Measurements from ENCODE around the gene POMGNT2. TPM values are rescaled to one million over a fixed set of nuclear protein-coding genes. Genes with fewer than 3 reads are reported as not detected.

POMGNT2 gene
- 22.6 and 26.1 TPM in 2 replicates for total RNA-seq (2014; rRNA removed; shearing (Covaris generic))
- 10.2 and 10.7 TPM in 2 replicates for polyA plus RNA-seq (2016; fragmentation: Nextera tagmentation; extraction: Ambion mirVana)
- long read RNA-seq, transcript POMGNT2-201 (2 exons, 2,544 nt) = major isoform, 5 of 8 reads
- long read RNA-seq, partial matches to known transcripts = 0 of 8 reads
- long read RNA-seq, other reads (novel, unspliced or antisense) = 3 of 8 reads

DNA sequence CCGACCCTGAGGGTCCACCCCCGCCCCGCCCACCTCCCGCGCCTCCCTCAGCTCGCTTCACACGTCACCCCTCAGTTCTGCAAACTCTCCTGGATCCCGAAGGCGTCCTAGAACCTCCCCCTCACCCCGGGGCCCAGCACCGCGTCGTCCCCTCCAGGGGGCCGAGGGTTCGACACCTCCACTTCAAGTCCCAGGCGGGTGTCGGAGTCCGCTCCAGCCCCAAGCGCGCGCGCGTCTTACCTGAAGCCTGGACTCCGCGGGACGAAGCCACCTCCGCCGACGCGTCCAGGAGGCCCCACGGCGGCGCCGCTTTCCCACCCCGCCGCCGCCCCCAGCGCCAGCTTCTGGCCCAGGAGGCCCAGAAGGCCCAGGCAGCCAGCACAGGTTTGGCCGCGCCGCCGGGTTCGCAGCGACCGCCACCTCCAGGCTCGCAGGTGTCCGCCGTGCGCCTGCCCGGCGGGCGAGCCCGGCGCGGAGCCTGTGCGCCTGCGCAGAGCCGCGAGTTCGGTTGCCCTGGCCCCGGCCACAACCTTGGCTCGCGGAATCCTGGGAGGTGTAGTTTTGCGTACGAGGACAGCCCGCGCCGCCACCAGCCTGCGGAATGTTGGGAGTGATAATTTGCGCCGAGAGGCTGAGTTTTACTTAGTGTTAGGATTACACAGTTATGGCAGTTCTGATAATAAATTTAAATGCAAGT, at the start of gene POMGNT2:
Gene POMGNT2 (minus strand): TSS at position 484 of the 697 bp plus-strand sequence. CDS start 24,648 bp downstream, outside the sequence.
- Mint-ChIP-seq H3K4me3 (peak within 1 kb of the TSS; percentile 72), H3K27ac (no peak within 1 kb of the TSS), H3K4me1 (peaks cover 15% of the 10 kb centered on the region), H3K9me3 (no peaks in the 10 kb centered on the region), H3K27me3 (ENCODE audit: insufficient read depth, low read depth, poor library complexity) (peaks cover 3% of the 10 kb centered on the region), H3K36me3 (ENCODE audit: low read depth) (no peaks in the 10 kb centered on the region)
- H3K4me2 ChIP-seq = peak within 1 kb of the TSS; percentile 71
- H4K20me1 ChIP-seq (replicated peaks; ENCODE audit: insufficient read depth) = peaks cover 3% of the 10 kb centered on the region
- peaks cover 4% of the 10 kb centered on the region; the same call in 1 of the 2 replicates for H3K4me1 ChIP-seq (ENCODE audit: insufficient read depth)
- no peaks in the 10 kb centered on the region for H3K36me3 ChIP-seq (ENCODE audit: insufficient read depth)
- H3K4me3 ChIP-seq = peak within 1 kb of the TSS; percentile 82
- peaks cover 7% of the 10 kb centered on the region; the same call in 1 of the 2 replicates for H3K9me2 ChIP-seq (ENCODE audit: insufficient read depth)
- peaks cover 16% of the 10 kb centered on the region; the same call in 1 of the 2 replicates for H3K27me3 ChIP-seq (ENCODE audit: insufficient read depth)
- TF ChIP-seq, protein P1, sequence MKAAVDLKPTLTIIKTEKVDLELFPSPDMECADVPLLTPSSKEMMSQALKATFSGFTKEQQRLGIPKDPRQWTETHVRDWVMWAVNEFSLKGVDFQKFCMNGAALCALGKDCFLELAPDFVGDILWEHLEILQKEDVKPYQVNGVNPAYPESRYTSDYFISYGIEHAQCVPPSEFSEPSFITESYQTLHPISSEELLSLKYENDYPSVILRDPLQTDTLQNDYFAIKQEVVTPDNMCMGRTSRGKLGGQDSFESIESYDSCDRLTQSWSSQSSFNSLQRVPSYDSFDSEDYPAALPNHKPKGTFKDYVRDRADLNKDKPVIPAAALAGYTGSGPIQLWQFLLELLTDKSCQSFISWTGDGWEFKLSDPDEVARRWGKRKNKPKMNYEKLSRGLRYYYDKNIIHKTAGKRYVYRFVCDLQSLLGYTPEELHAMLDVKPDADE (IDR thresholded peaks at IDR 0.05) = peak; percentile 70
- no peak for TF ChIP-seq EZH2phosphoT487 (IDR thresholded peaks at IDR 0.05; ENCODE audit: unreplicated experiment)
- 0 out of 2 replicates have a peak, but pooled peaks have one; percentile 10 for TF ChIP-seq CREB1 (CRISPR knock-in tag; IDR thresholded peaks at IDR 0.05; ENCODE audit: low read depth)
- no peak for TF ChIP-seq NANOG (IDR thresholded peaks at IDR 0.05; ENCODE audit: borderline replicate concordance)
- no peak for TF ChIP-seq ZNF331 (CRISPR knock-in tag; IDR thresholded peaks at IDR 0.05; ENCODE audit: low read depth)
- no peak for TF ChIP-seq JUNB (IDR thresholded peaks at IDR 0.05; ENCODE audit: unreplicated experiment)
- TF ChIP-seq, protein P2, sequence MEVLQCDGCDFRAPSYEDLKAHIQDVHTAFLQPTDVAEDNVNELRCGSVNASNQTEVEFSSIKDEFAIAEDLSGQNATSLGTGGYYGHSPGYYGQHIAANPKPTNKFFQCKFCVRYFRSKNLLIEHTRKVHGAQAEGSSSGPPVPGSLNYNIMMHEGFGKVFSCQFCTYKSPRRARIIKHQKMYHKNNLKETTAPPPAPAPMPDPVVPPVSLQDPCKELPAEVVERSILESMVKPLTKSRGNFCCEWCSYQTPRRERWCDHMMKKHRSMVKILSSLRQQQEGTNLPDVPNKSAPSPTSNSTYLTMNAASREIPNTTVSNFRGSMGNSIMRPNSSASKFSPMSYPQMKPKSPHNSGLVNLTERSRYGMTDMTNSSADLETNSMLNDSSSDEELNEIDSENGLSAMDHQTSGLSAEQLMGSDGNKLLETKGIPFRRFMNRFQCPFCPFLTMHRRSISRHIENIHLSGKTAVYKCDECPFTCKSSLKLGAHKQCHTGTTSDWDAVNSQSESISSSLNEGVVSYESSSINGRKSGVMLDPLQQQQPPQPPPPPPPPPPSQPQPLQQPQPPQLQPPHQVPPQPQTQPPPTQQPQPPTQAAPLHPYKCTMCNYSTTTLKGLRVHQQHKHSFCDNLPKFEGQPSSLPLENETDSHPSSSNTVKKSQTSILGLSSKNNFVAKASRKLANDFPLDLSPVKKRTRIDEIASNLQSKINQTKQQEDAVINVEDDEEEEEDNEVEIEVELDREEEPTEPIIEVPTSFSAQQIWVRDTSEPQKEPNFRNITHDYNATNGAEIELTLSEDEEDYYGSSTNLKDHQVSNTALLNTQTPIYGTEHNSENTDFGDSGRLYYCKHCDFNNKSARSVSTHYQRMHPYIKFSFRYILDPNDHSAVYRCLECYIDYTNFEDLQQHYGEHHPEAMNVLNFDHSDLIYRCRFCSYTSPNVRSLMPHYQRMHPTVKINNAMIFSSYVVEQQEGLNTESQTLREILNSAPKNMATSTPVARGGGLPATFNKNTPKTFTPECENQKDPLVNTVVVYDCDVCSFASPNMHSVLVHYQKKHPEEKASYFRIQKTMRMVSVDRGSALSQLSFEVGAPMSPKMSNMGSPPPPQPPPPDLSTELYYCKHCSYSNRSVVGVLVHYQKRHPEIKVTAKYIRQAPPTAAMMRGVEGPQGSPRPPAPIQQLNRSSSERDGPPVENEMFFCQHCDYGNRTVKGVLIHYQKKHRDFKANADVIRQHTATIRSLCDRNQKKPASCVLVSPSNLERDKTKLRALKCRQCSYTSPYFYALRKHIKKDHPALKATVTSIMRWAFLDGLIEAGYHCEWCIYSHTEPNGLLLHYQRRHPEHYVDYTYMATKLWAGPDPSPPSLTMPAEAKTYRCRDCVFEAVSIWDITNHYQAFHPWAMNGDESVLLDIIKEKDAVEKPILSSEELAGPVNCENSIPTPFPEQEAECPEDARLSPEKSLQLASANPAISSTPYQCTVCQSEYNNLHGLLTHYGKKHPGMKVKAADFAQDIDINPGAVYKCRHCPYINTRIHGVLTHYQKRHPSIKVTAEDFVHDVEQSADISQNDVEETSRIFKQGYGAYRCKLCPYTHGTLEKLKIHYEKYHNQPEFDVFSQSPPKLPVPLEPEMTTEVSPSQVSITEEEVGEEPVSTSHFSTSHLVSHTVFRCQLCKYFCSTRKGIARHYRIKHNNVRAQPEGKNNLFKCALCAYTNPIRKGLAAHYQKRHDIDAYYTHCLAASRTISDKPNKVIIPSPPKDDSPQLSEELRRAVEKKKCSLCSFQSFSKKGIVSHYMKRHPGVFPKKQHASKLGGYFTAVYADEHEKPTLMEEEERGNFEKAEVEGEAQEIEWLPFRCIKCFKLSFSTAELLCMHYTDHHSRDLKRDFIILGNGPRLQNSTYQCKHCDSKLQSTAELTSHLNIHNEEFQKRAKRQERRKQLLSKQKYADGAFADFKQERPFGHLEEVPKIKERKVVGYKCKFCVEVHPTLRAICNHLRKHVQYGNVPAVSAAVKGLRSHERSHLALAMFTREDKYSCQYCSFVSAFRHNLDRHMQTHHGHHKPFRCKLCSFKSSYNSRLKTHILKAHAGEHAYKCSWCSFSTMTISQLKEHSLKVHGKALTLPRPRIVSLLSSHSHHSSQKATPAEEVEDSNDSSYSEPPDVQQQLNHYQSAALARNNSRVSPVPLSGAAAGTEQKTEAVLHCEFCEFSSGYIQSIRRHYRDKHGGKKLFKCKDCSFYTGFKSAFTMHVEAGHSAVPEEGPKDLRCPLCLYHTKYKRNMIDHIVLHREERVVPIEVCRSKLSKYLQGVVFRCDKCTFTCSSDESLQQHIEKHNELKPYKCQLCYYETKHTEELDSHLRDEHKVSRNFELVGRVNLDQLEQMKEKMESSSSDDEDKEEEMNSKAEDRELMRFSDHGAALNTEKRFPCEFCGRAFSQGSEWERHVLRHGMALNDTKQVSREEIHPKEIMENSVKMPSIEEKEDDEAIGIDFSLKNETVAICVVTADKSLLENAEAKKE (CRISPR knock-in tag; IDR thresholded peaks at IDR 0.05) = no peak
- TF ChIP-seq STAT1 (IDR thresholded peaks at IDR 0.05; ENCODE audit: unreplicated experiment) = no peak
- TF ChIP-seq, protein P3, sequence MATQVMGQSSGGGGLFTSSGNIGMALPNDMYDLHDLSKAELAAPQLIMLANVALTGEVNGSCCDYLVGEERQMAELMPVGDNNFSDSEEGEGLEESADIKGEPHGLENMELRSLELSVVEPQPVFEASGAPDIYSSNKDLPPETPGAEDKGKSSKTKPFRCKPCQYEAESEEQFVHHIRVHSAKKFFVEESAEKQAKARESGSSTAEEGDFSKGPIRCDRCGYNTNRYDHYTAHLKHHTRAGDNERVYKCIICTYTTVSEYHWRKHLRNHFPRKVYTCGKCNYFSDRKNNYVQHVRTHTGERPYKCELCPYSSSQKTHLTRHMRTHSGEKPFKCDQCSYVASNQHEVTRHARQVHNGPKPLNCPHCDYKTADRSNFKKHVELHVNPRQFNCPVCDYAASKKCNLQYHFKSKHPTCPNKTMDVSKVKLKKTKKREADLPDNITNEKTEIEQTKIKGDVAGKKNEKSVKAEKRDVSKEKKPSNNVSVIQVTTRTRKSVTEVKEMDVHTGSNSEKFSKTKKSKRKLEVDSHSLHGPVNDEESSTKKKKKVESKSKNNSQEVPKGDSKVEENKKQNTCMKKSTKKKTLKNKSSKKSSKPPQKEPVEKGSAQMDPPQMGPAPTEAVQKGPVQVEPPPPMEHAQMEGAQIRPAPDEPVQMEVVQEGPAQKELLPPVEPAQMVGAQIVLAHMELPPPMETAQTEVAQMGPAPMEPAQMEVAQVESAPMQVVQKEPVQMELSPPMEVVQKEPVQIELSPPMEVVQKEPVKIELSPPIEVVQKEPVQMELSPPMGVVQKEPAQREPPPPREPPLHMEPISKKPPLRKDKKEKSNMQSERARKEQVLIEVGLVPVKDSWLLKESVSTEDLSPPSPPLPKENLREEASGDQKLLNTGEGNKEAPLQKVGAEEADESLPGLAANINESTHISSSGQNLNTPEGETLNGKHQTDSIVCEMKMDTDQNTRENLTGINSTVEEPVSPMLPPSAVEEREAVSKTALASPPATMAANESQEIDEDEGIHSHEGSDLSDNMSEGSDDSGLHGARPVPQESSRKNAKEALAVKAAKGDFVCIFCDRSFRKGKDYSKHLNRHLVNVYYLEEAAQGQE (IDR thresholded peaks at IDR 0.05; ENCODE audit: unreplicated experiment) = no peak
- no peak for TF ChIP-seq ZNF114 (CRISPR knock-in tag; IDR thresholded peaks at IDR 0.05)
- peak; percentile 40; the same call in 1 of the 2 replicates for TF ChIP-seq POLR2AphosphoS5 (IDR thresholded peaks at IDR 0.05; ENCODE audit: low read depth)
- no peak for TF ChIP-seq EZH2 (IDR thresholded peaks at IDR 0.05; ENCODE audit: low read depth, unreplicated experiment)
- TF ChIP-seq, protein P4, sequence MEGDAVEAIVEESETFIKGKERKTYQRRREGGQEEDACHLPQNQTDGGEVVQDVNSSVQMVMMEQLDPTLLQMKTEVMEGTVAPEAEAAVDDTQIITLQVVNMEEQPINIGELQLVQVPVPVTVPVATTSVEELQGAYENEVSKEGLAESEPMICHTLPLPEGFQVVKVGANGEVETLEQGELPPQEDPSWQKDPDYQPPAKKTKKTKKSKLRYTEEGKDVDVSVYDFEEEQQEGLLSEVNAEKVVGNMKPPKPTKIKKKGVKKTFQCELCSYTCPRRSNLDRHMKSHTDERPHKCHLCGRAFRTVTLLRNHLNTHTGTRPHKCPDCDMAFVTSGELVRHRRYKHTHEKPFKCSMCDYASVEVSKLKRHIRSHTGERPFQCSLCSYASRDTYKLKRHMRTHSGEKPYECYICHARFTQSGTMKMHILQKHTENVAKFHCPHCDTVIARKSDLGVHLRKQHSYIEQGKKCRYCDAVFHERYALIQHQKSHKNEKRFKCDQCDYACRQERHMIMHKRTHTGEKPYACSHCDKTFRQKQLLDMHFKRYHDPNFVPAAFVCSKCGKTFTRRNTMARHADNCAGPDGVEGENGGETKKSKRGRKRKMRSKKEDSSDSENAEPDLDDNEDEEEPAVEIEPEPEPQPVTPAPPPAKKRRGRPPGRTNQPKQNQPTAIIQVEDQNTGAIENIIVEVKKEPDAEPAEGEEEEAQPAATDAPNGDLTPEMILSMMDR (conservative IDR thresholded peaks at IDR 0.05; ENCODE audit: low read depth in 2 of 2) = no peak
- peak within 1 kb of the TSS; percentile 85 for H2AFZ ChIP-seq
- DNase-seq (ENCODE audit: low spot score) (peak; percentile 94), ATAC-seq (peak; percentile 94)
- no peaks in the 10 kb centered on the region for H3F3A ChIP-seq (replicated peaks; ENCODE audit: low read depth)
- no peak within 1 kb of the TSS for H3K27ac ChIP-seq (ENCODE audit: low read depth)
- H3K79me2 ChIP-seq (replicated peaks; ENCODE audit: insufficient read depth) = peaks cover 13% of the 10 kb centered on the region; the same call in 1 of the 2 replicates
